Activated CD8-positive, alpha-beta memory T cell treated with anti-CD3 and anti-CD28 coated beads for 1 hour (primary cell): ENCODE data around the gene CUL9.

Source experiments
- DNase-seq, 2 donors: peaks; one replicate each; pipeline ENCODE4 v3.0.0-alpha.2; 2020; ENCODE audit warnings: low read depth in 1 of 2; ENCODE audit errors: extremely low read depth in 1 of 2

Gene CUL9

GRCh38 chr6:43254138-43254817 lies 72.3 kb downstream of the CUL9 start:
- no peak for DNase-seq

DNA sequence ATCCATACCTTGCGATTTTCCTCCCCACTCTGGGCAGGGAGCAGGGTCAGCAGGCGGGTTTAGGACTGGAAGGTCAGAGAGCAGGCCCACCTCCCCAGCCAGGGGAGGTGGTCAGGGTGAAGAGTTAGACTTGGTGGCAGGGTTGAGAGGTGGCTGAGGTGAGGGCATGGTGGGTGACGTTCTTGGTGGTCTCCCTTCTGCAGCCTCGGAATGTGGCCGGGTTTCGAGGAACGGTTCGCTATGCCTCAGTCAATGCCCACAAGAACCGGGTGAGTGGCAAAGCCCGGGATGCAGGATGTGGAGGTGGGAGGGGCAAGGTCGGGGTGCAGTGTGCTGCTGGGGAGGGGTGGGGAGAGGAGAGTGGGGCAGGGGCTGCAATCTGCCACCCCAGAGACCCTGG lies 72.8 kb downstream of the CUL9 start:
- DNase-seq = no peak

DNA sequence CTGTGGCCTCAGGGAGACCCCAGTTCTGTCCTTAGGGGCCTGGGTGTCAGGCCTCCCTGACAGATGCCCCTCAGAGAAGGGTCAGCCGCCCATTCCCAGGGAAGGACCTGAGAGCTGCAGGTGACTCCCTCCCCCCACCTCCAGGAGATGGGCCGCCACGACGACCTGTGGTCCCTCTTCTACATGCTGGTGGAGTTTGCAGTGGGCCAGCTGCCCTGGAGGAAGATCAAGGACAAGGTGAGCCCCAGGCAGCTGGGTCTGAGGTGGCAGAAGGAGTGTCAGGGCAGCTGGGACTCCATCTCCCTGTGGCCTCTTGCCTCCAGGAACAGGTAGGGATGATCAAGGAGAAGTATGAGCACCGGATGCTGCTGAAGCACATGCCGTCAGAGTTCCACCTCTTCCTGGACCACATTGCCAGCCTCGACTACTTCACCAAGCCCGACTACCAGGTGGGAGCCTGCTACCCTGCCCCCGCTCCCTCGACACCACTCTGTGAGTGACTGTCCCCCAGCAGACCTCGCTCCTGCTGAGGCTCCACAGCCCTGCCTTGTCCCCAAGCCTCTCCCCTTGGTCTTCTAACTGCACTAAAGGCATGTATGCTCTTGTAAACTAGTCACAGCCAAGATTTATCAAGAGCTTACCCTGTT lies 73.5 kb downstream of the CUL9 start:
- DNase-seq = no peak

DNA sequence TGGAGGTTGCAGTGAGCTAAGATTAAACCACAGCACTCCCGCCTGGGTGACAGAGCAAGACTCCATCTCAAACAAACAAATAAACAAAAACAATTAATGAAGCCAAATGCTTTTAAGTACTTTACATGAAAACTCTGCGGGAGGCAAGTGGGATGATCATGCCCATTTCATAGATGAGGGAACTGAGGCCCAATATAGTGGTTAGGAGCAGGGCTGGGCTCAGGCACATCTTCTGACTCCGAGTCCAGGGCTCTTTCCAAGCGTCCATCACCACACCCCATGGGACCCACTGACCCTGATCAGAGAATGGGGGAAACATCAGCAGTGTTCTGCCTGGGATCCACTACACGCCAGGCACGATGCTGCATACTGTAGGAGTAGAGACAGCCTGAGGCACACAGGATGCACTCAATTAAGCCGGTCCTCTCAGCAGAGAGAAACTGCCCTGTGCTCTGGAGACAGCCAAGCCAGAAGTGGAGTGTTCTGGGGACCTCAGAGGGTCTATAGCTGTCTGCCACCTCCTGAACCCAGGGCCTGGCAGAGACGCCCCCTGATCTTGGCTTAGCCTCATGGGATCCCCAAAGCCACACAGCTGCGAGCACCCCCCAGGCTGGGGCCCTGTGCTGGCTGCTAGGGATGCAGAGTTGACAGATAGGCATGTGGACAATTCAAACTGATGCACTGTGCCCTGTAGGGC lies 74.8 kb downstream of the CUL9 start:
- DNase-seq = no peak

DNA sequence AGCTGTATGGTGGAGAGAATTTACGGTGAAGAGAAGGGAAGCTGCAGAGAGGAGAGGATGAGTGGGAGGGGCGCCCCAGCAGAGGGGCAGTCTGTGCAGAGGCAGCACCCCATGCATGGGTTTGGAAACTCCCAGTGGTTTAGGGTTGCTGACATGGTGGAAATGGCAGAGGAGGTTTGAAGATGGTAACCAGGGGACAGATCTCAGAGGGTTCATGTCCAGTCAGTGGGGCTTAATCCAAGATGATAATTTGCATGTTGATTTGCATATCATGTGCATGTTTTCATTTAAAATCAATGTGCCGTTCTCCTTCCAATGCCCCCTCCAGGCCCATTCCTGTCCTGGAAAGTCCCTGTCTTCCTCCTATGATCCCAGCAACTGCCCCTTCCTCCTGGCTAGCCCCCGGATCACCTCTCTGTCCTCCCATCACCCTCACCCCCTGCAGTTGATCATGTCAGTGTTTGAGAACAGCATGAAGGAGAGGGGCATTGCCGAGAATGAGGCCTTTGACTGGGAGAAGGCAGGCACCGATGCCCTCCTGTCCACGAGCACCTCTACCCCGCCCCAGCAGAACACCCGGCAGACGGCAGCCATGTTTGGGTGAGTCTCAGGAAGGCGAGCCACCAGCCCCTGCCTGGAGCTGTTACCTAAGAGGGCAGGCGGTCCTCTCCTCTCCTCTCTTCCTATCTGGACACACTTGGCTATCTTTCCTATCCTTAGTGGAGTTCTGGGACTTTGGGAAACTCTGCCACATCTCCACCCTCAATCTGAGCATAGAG lies 75.6 kb downstream of the CUL9 start:
- no peak for DNase-seq

DNA sequence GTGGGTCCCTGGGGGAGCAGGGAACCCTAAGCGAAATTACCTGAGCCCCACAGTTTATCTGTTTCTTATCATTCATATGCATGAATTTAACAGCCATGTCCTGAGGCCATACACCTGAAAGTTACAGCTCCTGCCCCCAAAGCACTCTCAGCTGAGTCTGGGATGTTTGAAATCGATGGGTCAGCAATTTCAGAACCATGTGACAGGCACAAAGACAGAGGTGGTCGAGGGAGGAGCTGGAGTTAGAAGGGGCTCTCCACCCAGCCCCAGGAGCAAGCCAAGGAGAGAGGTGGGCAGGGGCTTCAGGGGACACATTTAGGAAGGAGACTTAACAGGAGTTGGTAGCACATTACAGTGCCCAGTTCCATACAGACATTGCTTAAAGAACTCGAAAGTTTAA lies 76.2 kb downstream of the CUL9 start:
- DNase-seq = no peak

- no peak for DNase-seq
Measured at GRCh38 chr6:43258807-43259686, 77.1 kb downstream of the CUL9 start.

GRCh38 chr6:43260791-43261190 lies 78.8 kb downstream of the CUL9 start:
- DNase-seq = no peak

GRCh38 chr6:43261198-43261597 lies 79.2 kb downstream of the CUL9 start:
- DNase-seq = no peak

DNA sequence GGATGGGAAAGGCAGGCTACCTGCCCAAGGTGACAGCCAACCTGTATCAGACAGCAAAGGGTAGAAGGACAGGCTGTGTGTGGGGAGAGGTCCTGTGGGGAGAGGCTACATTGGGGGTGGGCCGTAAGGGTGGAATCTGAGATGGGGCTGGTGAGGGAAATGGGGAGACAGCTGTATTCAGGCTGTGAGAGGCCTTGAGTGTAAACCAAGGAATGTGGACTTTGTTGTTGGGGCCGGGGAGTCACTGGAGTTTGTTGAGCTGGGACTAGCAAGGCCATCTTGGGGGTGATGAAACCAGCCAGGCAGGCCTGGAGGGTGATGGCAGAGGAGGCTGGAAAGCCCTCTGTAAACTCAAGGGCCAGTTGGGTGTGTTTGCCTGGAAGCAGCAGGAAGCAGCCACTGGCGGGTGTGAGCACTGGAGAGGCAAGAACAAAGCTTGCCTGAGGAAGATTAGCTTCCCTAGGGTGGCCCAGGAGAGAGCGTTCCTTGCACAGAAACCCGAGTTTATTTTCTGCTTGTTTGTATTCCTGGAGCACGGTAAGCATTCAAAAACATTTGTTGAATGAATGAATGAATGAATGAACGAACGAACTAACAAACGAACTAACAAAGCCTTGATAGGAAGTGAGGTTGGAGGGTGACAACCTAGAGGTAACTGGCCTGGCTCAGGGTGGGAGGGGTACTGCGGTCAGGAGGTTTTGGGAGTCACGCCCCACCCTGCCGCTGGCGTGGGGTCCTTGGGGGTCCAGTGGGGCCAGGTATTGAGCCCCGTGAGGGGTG lies 80.2 kb downstream of the CUL9 start:
- no peak for DNase-seq

- DNase-seq = no peak
Measured at GRCh38 chr6:43262780-43263313, 80.9 kb downstream of the CUL9 start.

- peak in 1 of 2 donors; percentile 60 for DNase-seq
Measured at GRCh38 chr6:43263314-43264178, 81.5 kb downstream of the CUL9 start.

- no peak for DNase-seq
Measured at GRCh38 chr6:43264599-43265145, 82.7 kb downstream of the CUL9 start.

GRCh38 chr6:43265564-43265963 lies 83.6 kb downstream of the CUL9 start:
- DNase-seq = no peak

DNA sequence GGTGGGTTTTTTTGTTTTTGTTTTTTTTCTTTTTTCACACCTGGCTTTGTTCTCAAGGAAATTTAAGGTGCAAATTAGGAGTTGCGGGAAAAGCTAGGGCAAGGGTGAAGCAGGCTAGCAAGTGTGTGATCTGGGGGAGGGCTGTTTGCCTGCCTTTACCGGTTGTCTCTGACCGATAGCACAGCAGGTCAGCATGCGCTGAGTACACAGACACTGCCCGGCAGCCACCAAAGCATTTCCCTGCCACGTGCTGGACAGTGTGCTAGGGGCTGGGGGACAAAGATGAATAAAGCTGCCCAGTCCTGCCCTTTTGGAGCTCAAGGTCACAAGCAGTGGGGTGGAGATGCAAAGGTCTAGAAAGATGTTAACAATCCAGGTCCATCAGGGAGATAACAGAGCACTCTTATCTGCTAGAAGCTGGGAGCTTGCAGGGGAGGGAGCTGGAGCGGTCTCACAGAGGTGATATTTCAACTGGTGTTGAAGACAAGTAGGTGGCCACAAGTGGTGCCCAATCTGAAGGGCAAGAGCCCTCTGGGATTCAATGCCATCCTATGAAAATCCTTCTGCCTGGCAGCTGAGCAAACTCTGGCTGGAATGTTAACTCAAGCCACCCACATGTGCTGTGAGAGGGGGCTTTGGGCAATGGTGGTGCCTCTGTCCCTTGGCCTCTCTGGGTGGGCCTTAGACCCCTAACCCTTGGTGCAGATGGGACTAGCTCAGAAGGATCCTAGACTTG lies 85.8 kb downstream of the CUL9 start:
- no peak for DNase-seq

GRCh38 chr6:43268355-43268700 lies 86.3 kb downstream of the CUL9 start:
- DNase-seq = no peak

DNA sequence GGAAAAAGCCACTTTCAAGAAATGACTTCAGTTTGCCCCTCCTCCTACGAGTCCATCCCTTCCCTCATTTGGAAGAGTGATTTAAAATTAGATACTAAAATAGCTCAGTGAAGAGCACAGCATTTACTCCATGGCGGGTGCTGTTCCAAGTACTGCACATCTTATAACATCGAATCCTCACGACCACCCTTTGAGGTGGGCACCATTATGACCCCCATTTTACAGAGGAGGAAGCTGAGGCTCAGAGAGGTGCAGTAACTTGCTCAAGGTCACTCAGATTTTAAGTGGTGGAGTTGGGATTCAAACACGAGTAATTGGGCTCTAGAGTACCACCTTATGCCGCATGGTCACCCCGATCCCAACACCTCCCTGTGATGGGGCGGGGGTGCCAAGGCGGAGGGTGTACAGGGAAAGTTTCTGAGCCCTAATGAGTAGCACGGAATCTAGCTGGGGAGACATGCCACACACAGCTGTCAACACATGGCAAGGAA lies 86.8 kb downstream of the CUL9 start:
- no peak for DNase-seq
